Transverse colon (tissue), 4 donors: ENCODE results near the gene ZNF500. TPM values are rescaled to one million over a fixed set of nuclear protein-coding genes. Genes with fewer than 3 reads are reported as not detected.

ENCODE experiments used
- DNase-seq: peaks from one replicate; pipeline ENCODE4 v3.0.0-alpha.2; 2019
- H3K27ac ChIP-seq, 4 donors: fragments of 200-600 bp; sonication (generic); 2 replicates each; pipeline ENCODE4 v1.5.1; 2016 to 2018; ENCODE audit warnings: inconsistent platforms in 4 of 4
- H3K27me3 ChIP-seq: fragments of 200-600 bp; sonication (generic); 2 replicates; pipeline ENCODE4 v1.5.1; 2017; ENCODE audit warnings: inconsistent platforms
- H3K36me3 ChIP-seq, 4 donors: fragments of 200-600 bp; sonication (generic); 2 replicates each; pipeline ENCODE4 v1.5.1; 2017 to 2019; ENCODE audit warnings: inconsistent platforms in 4 of 4
- H3K4me1 ChIP-seq, 4 donors: fragments of 200-600 bp; sonication (generic); 2 replicates each; pipeline ENCODE4 v1.5.1; 2017 to 2020; ENCODE audit warnings: inconsistent platforms in 4 of 4
- H3K4me3 ChIP-seq, 4 donors: fragments of 200-600 bp; sonication (generic); 1 replicate in 1 of 4; 2 replicates in 3 of 4; pipeline versions ENCODE4 v1.5.1 to v1.6.1; 2017 to 2019; ENCODE audit warnings: inconsistent platforms in 4 of 4
- H3K9me3 ChIP-seq, 2 donors: fragments of 200-600 bp; sonication (generic); 2 replicates each; pipeline ENCODE4 v1.5.1; 2017 to 2019; ENCODE audit warnings: inconsistent platforms in 2 of 2
- CTCF ChIP-seq, 5 experiments: fragments of 200-600 bp in 3 of 5; fragments of 450-650 bp in 2 of 5; sonication (generic) in 3 of 5; IDR thresholded peaks; 1 replicate in 2 of 5; 2 replicates in 3 of 5; pipeline ENCODE4 v1.5.1; 2016 to 2017; ENCODE audit warnings: antibody characterized with exemption in 5 of 5, inconsistent platforms in 3 of 5, mild to moderate bottlenecking in 2 of 5, moderate library complexity in 1 of 5
- EP300 ChIP-seq: sonication (generic); formaldehyde crosslinking; IDR thresholded peaks from one replicate; pipeline ENCODE4 v1.6.1; 2017; ENCODE audit warnings: antibody characterized with exemption, low read depth
- POLR2A ChIP-seq: fragments of 450-650 bp; IDR thresholded peaks from one replicate; pipeline ENCODE4 v1.6.1; 2016; ENCODE audit warnings: antibody characterized with exemption, mild to moderate bottlenecking, moderate library complexity
- POLR2AphosphoS5 ChIP-seq, 3 donors: sonication (generic); formaldehyde crosslinking; IDR thresholded peaks; one replicate each; pipeline ENCODE4 v1.6.1; 2016; ENCODE audit warnings: antibody characterized with exemption in 3 of 3
- WGBS, 2 donors: methylation state at CpG; one replicate each; pipeline ENCODE4 v1.1.5; 2018; ENCODE audit warnings: low coverage in 1 of 2; 5-methylcytosine and 5-hydroxymethylcytosine counted together
- in situ Hi-C, 4 donors: fragments of 200-750 bp; cut with MboI; loops; one replicate each; pipeline versions ENCODE4 v1.15.0 to v1.15.1; 2017; ENCODE audit warnings: low sequenced_read_pairs in 3 of 4, low pct_ligation_motif_present in 1 of 4, low pct_unique_long_range_greater_than_20kb in 1 of 4
- intact Hi-C: fragments of 100-400 bp; cut with DNase I; formaldehyde crosslinking; loops from one replicate; pipeline ENCODE4 v1.15.1; 2023; ENCODE audit warnings: low total_unique reads
- total RNA-seq, 4 donors: library from RNA; depleted of rRNA; stranded (reverse); fragments of >200 nt; gene quantifications; one replicate each; pipeline ENCODE4 v1.1.0, GENCODE V29; 2016

The ZNF500 gene
- total RNA-seq, 4 donors from 2014 or later = 9.7 to 31.2 (median 11.6) TPM

- H3K9me3 ChIP-seq = no peaks in the 10 kb centered on the region
- peaks cover 11 to 18% (median 15%) of the 10 kb centered on the region in 4 donors for H3K4me1 ChIP-seq
- intact Hi-C loops = no loop called here
- H3K4me3 ChIP-seq = no peak overlapping the region
- no peak for DNase-seq
- in situ Hi-C loops = no loop called here
- H3K27ac ChIP-seq = no peak overlapping the region
- 94% methylated on average over 9 of the region's 9 CpGs; no CpG with 5 or more reads in 1 of the 2 donors for WGBS, 2 donors
- TF ChIP-seq EP300 = no peak
- TF ChIP-seq CTCF (IDR thresholded peaks at IDR 0.05) = no peak
- no peak for TF ChIP-seq POLR2A
- no peak for TF ChIP-seq POLR2AphosphoS5 (IDR thresholded peaks at IDR 0.05)
- H3K27me3 ChIP-seq = no peaks in the 10 kb centered on the region
- H3K36me3 ChIP-seq = peaks cover 0 to 28% (median 14%) of the 10 kb centered on the region in 4 donors
Measured at GRCh38 chr16:4762205-4762604, 4.8 kb downstream of the ZNF500 start.

- no peak for DNase-seq
- Histone ChIP-seq H3K9me3 (no peaks in the 10 kb centered on the region), H3K27ac (no peak overlapping the region), H3K27me3 (no peaks in the 10 kb centered on the region), H3K4me3 (no peak overlapping the region), H3K36me3 (peaks cover 0 to 40% (median 16%) of the 10 kb centered on the region in 4 donors), H3K4me1 (peaks cover 3 to 7% (median 4%) of the 10 kb centered on the region in 4 donors)
- TF ChIP-seq EP300 = no peak
- no peak for TF ChIP-seq CTCF (IDR thresholded peaks at IDR 0.05)
- TF ChIP-seq POLR2A = no peak
- no peak for TF ChIP-seq POLR2AphosphoS5 (IDR thresholded peaks at IDR 0.05)
- in situ Hi-C loops (no loop called here), intact Hi-C loops (no loop called here)
- 88% methylated on average over 23 of the region's 23 CpGs; no CpG with 5 or more reads in 1 of the 2 donors for WGBS, 2 donors
Measured at GRCh38 chr16:4760221-4760910, 6.6 kb downstream of the ZNF500 start.

- Histone ChIP-seq H3K27ac (no peak overlapping the region), H3K36me3 (peaks cover 0 to 50% (median 19%) of the 10 kb centered on the region in 4 donors), H3K27me3 (no peaks in the 10 kb centered on the region), H3K4me3 (no peak overlapping the region), H3K9me3 (no peaks in the 10 kb centered on the region), H3K4me1 (no peaks in the 10 kb centered on the region)
- in situ Hi-C loops (no loop called here), intact Hi-C loops (no loop called here)
- TF ChIP-seq EP300 (no peak), CTCF (IDR thresholded peaks at IDR 0.05) (no peak), POLR2AphosphoS5 (IDR thresholded peaks at IDR 0.05) (no peak), POLR2A (no peak)
- WGBS, 2 donors = 94% methylated on average over 6 of the region's 6 CpGs
- DNase-seq = no peak
Measured at GRCh38 chr16:4755687-4756086, 11.3 kb downstream of the ZNF500 start.

- intact Hi-C loops (no loop called here), in situ Hi-C loops (no loop called here)
- 98 to 100% methylated on average over 3 to 4 of the region's 4 CpGs for WGBS, 2 donors
- no peak overlapping the region for H3K4me3 ChIP-seq
- H3K27me3 ChIP-seq = no peaks in the 10 kb centered on the region
- peaks cover 0 to 47% (median 15%) of the 10 kb centered on the region in 4 donors for H3K36me3 ChIP-seq
- no peak overlapping the region for H3K27ac ChIP-seq
- no peak for TF ChIP-seq EP300
- TF ChIP-seq CTCF (IDR thresholded peaks at IDR 0.05) = no peak
- no peak for TF ChIP-seq POLR2A
- TF ChIP-seq POLR2AphosphoS5 (IDR thresholded peaks at IDR 0.05) = no peak
- no peak for DNase-seq
- no peaks in the 10 kb centered on the region for H3K4me1 ChIP-seq
- no peaks in the 10 kb centered on the region for H3K9me3 ChIP-seq
Measured at GRCh38 chr16:4754865-4755264, 12.1 kb downstream of the ZNF500 start.
